Stimulated activated CD4-positive, alpha-beta T cell treated with anti-CD3 and anti-CD28 coated beads, Interleukin-15, amount 100 ng/mL, for 1 hour (primary cell): ENCODE measurements around the gene TUBA3E.
"Not testable (repeated sequence)": the region's sequence is repeated elsewhere in the genome, so short reads cannot be mapped to it uniquely, and the experiment has no call there.

Experiments
- DNase-seq, 2 donors: peaks; one replicate each; pipeline ENCODE4 v3.0.0-alpha.2; 2020; ENCODE audit warnings: low read depth in 1 of 2, low spot score in 1 of 2

The TUBA3E gene

GRCh38 chr2:130150181-130151144 lies 47.8 kb downstream of the TUBA3E start:
- DNase-seq, result no peak

GRCh38 chr2:130148515-130148914 lies 49.7 kb downstream of the TUBA3E start:
- DNase-seq, result not testable (repeated sequence)

- DNase-seq, result peak; percentile 27 to 28
These were observed 53.2 kb downstream of the TUBA3E start, which contains the start of gene CCDC74B for GRCh38 chr2:130145006-130145414. TSS of gene CCDC74B (minus strand) at chr2:130145112. CDS start at chr2:130144996, 116 bp downstream.

- DNase-seq, result not testable (repeated sequence)
These were observed 54.8 kb downstream of the TUBA3E start for GRCh38 chr2:130143266-130144039.

- DNase-seq, result not testable (repeated sequence)
These were observed 55.6 kb downstream of the TUBA3E start for GRCh38 chr2:130142396-130143265.
